C4-2B (cell line): ENCODE measurements around the gene RHAG.
"Not testable (repeated sequence)": the region's sequence is repeated elsewhere in the genome, so short reads cannot be mapped to it uniquely, and the experiment has no call there.

Experiments
- H3K27ac ChIP-seq: fragments of 450-650 bp; 2 replicates; pipeline ENCODE4 v1.5.1; 2017
- ZFX ChIP-seq: fragments of 450-650 bp; IDR thresholded peaks from 2 replicates; pipeline ENCODE4 v1.6.1; 2017
- TF ChIP-seq, protein P1 (sequence below): fragments of 450-650 bp; conservative IDR thresholded peaks from 2 replicates; pipeline ENCODE4 v1.5.1; 2017; ENCODE audit warnings: mild to moderate bottlenecking

RHAG gene

DNA sequence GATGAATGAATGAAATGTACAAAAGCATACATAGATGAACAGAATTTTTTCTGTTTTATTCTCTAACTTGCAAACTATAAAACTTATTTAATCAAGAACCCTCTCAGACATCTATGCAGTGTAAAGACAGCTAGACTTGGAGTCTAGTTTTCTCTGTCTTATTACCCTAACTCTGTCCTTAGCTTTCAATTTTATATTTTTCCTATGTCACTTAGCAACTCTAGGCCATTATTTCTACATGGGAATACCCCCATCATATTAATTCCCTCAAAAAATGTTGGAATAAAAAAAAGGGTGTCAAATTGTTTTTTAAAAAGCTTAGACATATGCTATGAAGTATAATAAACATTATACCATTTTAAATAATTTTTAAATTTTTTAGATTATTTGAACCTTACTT lies 1.2 kb downstream of the RHAG start:
- no peak overlapping the region for H3K27ac ChIP-seq
- no peak for TF ChIP-seq ZFX
- TF ChIP-seq, protein P1, sequence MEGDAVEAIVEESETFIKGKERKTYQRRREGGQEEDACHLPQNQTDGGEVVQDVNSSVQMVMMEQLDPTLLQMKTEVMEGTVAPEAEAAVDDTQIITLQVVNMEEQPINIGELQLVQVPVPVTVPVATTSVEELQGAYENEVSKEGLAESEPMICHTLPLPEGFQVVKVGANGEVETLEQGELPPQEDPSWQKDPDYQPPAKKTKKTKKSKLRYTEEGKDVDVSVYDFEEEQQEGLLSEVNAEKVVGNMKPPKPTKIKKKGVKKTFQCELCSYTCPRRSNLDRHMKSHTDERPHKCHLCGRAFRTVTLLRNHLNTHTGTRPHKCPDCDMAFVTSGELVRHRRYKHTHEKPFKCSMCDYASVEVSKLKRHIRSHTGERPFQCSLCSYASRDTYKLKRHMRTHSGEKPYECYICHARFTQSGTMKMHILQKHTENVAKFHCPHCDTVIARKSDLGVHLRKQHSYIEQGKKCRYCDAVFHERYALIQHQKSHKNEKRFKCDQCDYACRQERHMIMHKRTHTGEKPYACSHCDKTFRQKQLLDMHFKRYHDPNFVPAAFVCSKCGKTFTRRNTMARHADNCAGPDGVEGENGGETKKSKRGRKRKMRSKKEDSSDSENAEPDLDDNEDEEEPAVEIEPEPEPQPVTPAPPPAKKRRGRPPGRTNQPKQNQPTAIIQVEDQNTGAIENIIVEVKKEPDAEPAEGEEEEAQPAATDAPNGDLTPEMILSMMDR: no peak

DNA sequence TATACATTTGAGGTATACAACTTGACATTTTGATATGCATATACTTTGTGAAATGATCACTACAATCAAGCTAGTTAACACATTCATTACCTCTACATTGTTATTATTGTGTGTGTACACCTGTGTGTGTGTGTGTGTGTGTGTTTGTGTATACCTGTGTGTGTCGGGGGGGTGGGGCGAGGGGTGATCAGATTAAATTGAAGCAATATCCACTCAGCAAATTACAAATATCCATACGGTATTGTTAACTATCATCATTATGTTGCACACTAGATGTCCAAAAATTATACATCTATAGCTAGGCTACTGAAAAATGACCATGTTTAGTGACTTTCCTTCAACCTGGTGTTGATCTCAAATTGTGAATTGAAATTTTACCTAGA lies 1.8 kb downstream of the RHAG start:
- no peak for TF ChIP-seq ZFX
- TF ChIP-seq, protein P1: no peak

DNA sequence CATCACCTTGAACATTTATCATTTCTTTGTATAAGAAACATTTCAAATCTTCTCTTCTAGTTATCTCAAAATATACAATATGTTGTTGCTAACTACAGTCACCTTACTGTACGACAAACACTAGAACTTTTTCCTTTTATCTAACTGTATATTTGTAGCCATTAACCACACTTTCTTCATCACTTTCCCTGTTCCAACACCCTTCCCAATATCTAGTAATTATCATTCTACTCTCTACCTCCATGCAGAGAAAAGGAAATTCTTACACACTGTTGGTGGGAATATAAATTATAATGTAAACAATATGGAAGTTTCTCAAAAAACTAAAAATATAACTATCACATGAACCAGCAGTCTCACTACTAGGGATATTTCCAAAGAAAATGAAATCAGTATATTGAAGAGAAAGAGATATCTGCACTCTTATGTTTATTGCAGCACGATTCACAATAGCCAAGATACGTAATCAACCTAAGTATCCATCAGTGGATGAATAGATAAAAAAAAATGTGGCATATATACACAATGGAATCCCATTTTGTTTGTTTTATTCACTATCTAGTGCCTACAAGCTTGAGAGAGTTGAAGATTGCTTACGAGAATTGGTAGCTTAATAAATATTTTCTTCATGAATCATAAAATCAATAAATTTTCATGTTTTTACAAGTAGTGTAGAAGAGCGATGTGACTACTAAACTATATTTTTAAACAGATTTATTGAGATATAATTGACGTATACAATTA lies 2.4 kb downstream of the RHAG start:
- no peak for TF ChIP-seq ZFX
- TF ChIP-seq, protein P1: no peak
- no peak overlapping the region for H3K27ac ChIP-seq

More for the DNA sequence above, 1.8 kb downstream of the RHAG start:
- no peak overlapping the region for H3K27ac ChIP-seq

DNA sequence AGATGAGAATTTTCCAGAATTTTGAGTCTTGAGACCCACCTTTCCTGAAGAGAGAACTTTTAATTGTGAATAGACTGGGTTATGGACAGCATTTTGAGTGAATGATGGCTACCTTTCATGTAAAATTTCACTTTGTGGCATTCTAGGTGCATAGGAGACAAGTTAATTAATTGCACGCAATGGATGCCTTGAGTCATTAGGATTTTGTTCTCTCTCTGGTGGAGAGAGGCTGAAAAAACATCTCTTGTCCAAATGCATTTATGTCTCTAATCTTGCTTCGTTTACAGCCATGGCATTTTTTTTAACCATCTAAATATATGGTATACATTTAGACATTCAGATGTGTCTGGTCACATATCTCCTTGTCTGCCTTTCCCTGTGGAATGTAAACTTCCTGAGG lies 3.1 kb downstream of the RHAG start:
- TF ChIP-seq, protein P1: no peak
- no peak for TF ChIP-seq ZFX

DNA sequence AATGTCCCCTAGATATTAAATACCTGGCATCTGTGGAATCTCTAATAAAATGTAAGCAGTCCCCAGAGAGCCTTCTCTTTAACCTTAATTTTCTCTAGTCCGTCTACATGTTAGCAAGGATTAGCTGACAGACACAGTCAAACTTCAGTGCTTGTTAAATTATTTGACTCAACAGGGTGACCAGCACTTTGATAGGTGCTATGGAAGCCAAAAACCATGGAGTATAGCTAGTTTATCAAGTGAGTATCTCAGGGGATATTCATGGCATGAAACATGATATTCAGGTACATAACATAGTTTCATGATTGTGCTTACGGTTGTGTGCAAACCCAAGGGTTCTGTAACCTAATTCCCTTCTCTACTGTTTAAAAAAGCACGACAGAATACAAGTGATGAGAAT lies 3.9 kb downstream of the RHAG start:
- TF ChIP-seq, protein P1: no peak
- TF ChIP-seq ZFX: no peak
- no peak overlapping the region for H3K27ac ChIP-seq

More for the DNA sequence above, 3.1 kb downstream of the RHAG start:
- H3K27ac ChIP-seq: no peak overlapping the region

DNA sequence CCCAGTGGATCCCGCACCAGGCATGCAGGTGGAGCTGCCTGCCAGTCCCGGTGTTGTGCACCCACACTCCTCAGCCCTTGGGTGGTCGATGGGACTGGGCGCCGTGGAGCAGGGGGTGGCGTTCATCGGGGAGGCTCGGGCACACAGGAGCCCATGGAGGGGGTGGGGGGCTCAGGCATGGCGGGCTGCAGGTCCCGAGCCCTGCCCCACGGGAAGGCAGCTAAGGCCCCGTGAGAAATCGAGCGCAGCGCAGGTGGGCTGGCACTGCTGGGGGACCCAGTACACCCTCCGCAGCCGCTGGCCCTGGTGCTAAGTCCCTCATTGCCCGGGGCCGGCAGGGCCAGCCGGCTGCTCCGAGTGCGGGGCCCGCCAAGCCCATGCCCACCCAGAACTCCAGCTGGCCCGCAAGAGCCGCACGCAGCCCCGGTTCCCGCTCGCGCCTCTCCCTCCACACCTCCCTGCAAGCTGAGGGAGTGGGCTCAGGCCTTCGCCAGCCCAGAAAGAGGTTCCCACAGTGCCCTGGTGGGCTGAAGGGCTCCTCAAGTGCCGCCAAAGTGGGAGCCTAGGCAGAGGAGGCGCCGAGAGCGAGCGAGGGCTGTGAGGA lies 7.1 kb downstream of the RHAG start:
- H3K27ac ChIP-seq: not testable (repeated sequence)

DNA sequence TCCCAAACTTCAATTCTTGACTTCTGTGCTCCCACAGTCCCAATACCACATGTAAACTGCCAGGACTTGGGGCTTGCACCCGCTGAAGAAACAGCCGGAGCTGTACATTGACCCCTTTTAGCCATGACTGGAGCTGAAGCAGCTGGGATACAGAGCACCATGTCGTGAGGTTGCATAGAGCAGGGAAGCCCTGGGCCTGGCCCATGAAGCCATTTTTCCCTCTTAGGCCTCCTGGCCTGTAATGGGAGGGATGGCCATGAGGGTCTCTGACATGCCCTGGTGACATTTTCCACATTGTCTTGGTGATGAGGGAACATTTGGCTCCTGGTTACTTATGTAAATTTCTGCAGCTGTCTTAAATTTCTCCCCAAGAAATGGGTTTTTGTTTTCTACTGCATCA lies 9.8 kb downstream of the RHAG start:
- no peak overlapping the region for H3K27ac ChIP-seq
- no peak for TF ChIP-seq ZFX
- TF ChIP-seq, protein P1: no peak

DNA sequence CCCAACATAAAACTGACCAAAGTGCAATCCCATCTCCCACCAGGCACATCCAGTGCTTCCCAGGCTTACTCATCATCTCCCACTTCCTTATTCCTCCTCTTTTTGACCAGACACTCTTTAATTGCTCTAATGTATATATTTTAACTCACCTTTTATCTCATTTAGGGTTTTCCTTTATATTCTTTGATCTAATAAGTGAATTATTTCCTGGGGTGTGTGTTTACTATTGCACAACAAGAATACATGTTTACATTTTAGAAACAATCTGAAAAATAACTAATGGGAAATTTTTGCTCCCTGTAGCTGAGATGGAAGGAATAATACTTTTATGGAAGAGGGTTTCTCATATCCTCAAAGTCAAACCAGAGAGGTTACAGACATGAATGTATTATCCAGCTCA lies 18.4 kb downstream of the RHAG start:
- TF ChIP-seq, protein P1: no peak
- TF ChIP-seq ZFX: no peak
- no peak overlapping the region for H3K27ac ChIP-seq

DNA sequence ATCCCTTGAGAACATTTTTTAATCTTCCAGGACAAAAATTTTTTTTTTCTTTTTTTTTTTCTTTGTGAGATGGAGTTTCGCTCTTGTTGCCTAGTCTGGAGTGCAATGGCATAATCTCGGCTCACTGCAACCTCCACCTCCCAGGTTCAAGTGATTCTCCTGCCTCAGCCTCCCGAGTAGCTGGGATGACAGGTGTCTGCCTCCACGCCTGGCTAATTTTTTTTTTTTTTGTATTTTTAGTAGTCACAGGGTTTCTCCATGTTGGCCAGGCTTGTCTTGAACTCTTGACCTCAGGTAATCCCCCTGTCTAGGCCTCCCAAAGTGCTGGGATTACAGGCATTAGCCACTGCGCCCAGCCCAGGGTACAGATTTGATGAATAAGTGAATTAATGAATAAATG lies 22.5 kb downstream of the RHAG start:
- H3K27ac ChIP-seq: not testable (repeated sequence)
